Upper lobe of left lung (tissue), 6 donors: ENCODE data around the gene MED13L. TPM values are rescaled to one million over a fixed set of nuclear protein-coding genes. Genes with fewer than 3 reads are reported as not detected.

Experiments used
- ATAC-seq, 2 donors: fragments of 200-7000 bp; cut with Tn5 transposase; one replicate each; pipeline ENCODE4 v1.9.1; 2022; ENCODE audit warnings: mild to moderate bottlenecking in 2 of 2, moderate library complexity in 2 of 2; ENCODE audit not compliant: low FRiP score in 2 of 2
- DNase-seq, 2 donors: peaks; one replicate each; pipeline ENCODE4 v3.0.0-alpha.2; 2019 to 2020
- H3K27ac ChIP-seq, 4 donors: fragments of 200-600 bp; sonication (generic); one replicate each; pipeline ENCODE4 v1.5.1; 2016 to 2019
- H3K27me3 ChIP-seq, 4 donors: fragments of 200-600 bp; sonication (generic); one replicate each; pipeline ENCODE4 v1.5.1; 2017 to 2019
- H3K36me3 ChIP-seq, 4 donors: fragments of 200-600 bp; sonication (generic); one replicate each; pipeline ENCODE4 v1.5.1; 2016 to 2019
- H3K4me1 ChIP-seq, 4 donors: fragments of 200-600 bp; sonication (generic); one replicate each; pipeline ENCODE4 v1.5.1; 2018 to 2019
- H3K4me3 ChIP-seq, 4 donors: fragments of 200-600 bp; sonication (generic); one replicate each; pipeline ENCODE4 v1.5.1; 2017 to 2019; ENCODE audit warnings: mild to moderate bottlenecking in 2 of 4, moderate library complexity in 1 of 4
- H3K9me3 ChIP-seq, 4 donors: fragments of 200-600 bp; sonication (generic); one replicate each; pipeline ENCODE4 v1.5.1; 2018 to 2019
- CTCF ChIP-seq, 6 experiments: fragments of 450-650 bp in 4 of 6; fragments of 200-600 bp in 2 of 6; sonication (generic) in 2 of 6; IDR thresholded peaks; one replicate each; pipeline ENCODE4 v1.5.1; 2016 to 2019; ENCODE audit warnings: antibody characterized with exemption in 6 of 6
- EP300 ChIP-seq, 4 donors: sonication (generic); formaldehyde crosslinking; IDR thresholded peaks; one replicate each; pipeline ENCODE4 v1.5.1; 2017; ENCODE audit warnings: antibody characterized with exemption in 4 of 4, control low read depth in 2 of 4
- POLR2A ChIP-seq, 4 donors: fragments of 450-650 bp; IDR thresholded peaks; one replicate each; pipeline ENCODE4 v1.5.1; 2016 to 2017; ENCODE audit warnings: antibody characterized with exemption in 4 of 4, mild to moderate bottlenecking in 2 of 4
- POLR2AphosphoS5 ChIP-seq, 2 donors: sonication (generic); formaldehyde crosslinking; IDR thresholded peaks; one replicate each; pipeline ENCODE4 v1.5.1; 2017; ENCODE audit warnings: antibody characterized with exemption in 2 of 2
- WGBS, 2 donors: methylation state at CpG; one replicate each; pipeline ENCODE4 v1.1.5; 2017 to 2018; 5-methylcytosine and 5-hydroxymethylcytosine counted together
- total RNA-seq, 6 donors: library from RNA; depleted of rRNA in 4 of 6; stranded (reverse); fragments of >200 nt in 4 of 6; gene quantifications; one replicate each; pipeline versions ENCODE4 v1.1.0 to v1.2.1, GENCODE V29; 2016 to 2021
- donor health status: DM: no; HTN: no; CAD: no; lungs with moderate emphysema.
- donor health status: DM: no; HTN: yes; CAD: no; lungs with severe emphysema.

The MED13L gene
- total RNA-seq, 6 donors from 2014 or later: 96.6 to 178 (median 124) TPM

- 73 to 81% methylated on average over 12 of the region's 12 CpGs for WGBS, 2 donors
- H3K27ac ChIP-seq: no peak overlapping the region
- no peak for TF ChIP-seq CTCF (IDR thresholded peaks at IDR 0.05)
- TF ChIP-seq POLR2AphosphoS5 (IDR thresholded peaks at IDR 0.05): no peak
- TF ChIP-seq EP300 (IDR thresholded peaks at IDR 0.05): no peak
- TF ChIP-seq POLR2A (IDR thresholded peaks at IDR 0.05): no peak
- DNase-seq (no peak), ATAC-seq (no peak)
- peaks cover 0 to 4% (median 4%) of the 10 kb centered on the region in 4 donors for H3K36me3 ChIP-seq
- no peak overlapping the region for H3K4me3 ChIP-seq
- H3K4me1 ChIP-seq: no peaks in the 10 kb centered on the region
- no peaks in the 10 kb centered on the region for H3K27me3 ChIP-seq
- no peaks in the 10 kb centered on the region for H3K9me3 ChIP-seq
These were observed 329.8 kb downstream of the MED13L start for GRCh38 chr12:115947696-115948062.

DNA sequence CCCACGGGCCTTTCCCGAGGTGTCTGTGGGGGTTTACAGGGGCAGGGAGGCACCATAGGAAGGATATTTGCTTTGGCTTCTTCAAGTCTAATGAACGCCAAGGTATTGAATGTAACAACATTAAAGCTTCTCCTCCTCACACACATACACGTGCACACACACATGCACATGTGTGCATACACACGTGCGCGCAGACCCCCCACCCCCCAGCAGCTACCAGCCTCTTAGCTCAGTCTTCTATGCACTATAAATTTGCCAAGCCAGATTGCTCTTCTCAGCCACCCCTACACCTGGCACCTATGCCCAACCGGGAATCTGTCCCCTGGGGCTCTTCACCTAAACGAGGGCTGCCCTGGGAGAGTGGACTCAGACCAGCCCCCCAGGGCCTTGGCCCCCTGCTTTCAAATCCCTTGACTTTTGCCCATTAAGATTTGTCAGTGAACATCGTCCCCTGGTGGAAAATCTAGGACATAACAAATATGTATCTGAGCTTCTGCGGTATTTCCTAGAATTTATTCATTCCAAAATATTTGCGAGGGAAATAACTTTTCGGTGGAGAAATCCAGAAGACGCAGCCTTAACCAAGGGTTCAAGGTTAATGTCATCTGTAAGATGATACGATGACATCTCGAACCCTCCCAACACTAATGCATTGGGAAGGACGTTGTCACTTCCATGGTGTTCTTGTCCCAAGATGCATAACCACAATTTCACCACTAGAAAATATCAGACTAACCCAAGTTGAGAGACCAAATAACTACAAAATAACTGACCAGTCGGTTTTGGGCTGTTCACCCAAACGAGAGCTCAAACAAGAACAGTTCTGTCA lies 330.4 kb downstream of the MED13L start:
- Histone ChIP-seq H3K27ac (no peak overlapping the region), H3K4me1 (no peaks in the 10 kb centered on the region), H3K36me3 (peaks cover 0 to 4% (median 4%) of the 10 kb centered on the region in 4 donors), H3K9me3 (no peaks in the 10 kb centered on the region), H3K27me3 (no peaks in the 10 kb centered on the region), H3K4me3 (no peak overlapping the region)
- TF ChIP-seq CTCF (IDR thresholded peaks at IDR 0.05): peak in 1 of 6 experiments; percentile 5
- no peak for TF ChIP-seq POLR2A (IDR thresholded peaks at IDR 0.05)
- ATAC-seq (no peak), DNase-seq (no peak)
- 80 to 84% methylated on average over 19 of the region's 19 CpGs for WGBS, 2 donors

- H3K27me3 ChIP-seq: no peaks in the 10 kb centered on the region
- H3K9me3 ChIP-seq: no peaks in the 10 kb centered on the region
- no peaks in the 10 kb centered on the region for H3K4me1 ChIP-seq
- no peak for TF ChIP-seq EP300 (IDR thresholded peaks at IDR 0.05)
- TF ChIP-seq CTCF (IDR thresholded peaks at IDR 0.05): no peak
- TF ChIP-seq POLR2AphosphoS5 (IDR thresholded peaks at IDR 0.05): no peak
- no peak for TF ChIP-seq POLR2A (IDR thresholded peaks at IDR 0.05)
- ATAC-seq (no peak), DNase-seq (no peak)
- H3K36me3 ChIP-seq: peaks cover 0 to 4% (median 4%) of the 10 kb centered on the region in 4 donors
- H3K4me3 ChIP-seq: no peak overlapping the region
- no peak overlapping the region for H3K27ac ChIP-seq
- 86% methylated on average over 6 of the region's 6 CpGs for WGBS, 2 donors
These were observed 331.4 kb downstream of the MED13L start for GRCh38 chr12:115946092-115946491.

DNA sequence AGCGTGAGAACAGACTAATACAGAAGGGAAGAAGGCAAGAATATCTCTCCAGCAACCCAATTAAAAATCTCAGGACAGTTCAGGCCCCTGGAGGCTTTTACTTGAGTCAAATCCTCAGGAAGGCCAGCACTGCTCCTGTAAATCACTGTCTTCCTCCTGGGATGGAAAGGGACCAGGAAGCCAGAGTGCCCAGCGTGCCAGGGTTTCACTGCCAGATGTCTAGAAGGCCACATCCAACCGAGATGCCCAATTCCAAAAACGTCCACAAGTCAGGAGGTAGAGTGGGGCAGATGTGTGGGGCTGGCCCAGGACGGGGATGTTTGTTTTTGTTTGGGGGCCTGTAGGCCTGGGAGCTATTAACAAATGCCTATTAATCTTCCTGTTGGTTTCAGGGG lies 332.0 kb downstream of the MED13L start:
- ATAC-seq (no peak), DNase-seq (no peak)
- peaks cover 0 to 3% (median 3%) of the 10 kb centered on the region in 4 donors for H3K36me3 ChIP-seq
- peak overlapping the region in 3 of 4 donors; percentile 2 to 42 (median 21) for H3K27ac ChIP-seq
- H3K4me1 ChIP-seq: no peaks in the 10 kb centered on the region
- TF ChIP-seq POLR2AphosphoS5 (IDR thresholded peaks at IDR 0.05) (no peak), EP300 (IDR thresholded peaks at IDR 0.05) (no peak), CTCF (IDR thresholded peaks at IDR 0.05) (no peak), POLR2A (IDR thresholded peaks at IDR 0.05) (no peak)
- 74% methylated on average over 5 of the region's 5 CpGs for WGBS, 2 donors
- no peaks in the 10 kb centered on the region for H3K9me3 ChIP-seq
- H3K4me3 ChIP-seq: no peak overlapping the region
- no peaks in the 10 kb centered on the region for H3K27me3 ChIP-seq
